PFSK-1 (cell line): ENCODE data around the gene FAM120C.

Experiments used
- FOXP2 ChIP-seq: optimal IDR thresholded peaks from 2 replicates; pipeline ENCODE3; 2011; ENCODE audit warnings: borderline replicate concordance, control low read depth, inconsistent platforms; ENCODE audit not compliant: insufficient read depth; ENCODE audit errors: extremely low read length, extremely low read depth
- POLR2AphosphoS5 ChIP-seq: IDR thresholded peaks from 2 replicates; pipeline ENCODE4 v1.6.1; 2012; ENCODE audit warnings: low read depth, mild to moderate bottlenecking, control low read depth, low read length, moderate library complexity
- REST ChIP-seq, 2 experiments: IDR thresholded peaks; 2 replicates each; pipeline versions ENCODE4 v1.6.1 to v1.8.0; 2011 to 2012; ENCODE audit warnings: low read depth in 2 of 2, low read length in 2 of 2, control low read depth in 1 of 2, inconsistent platforms in 1 of 2, mild to moderate bottlenecking in 1 of 2, moderate library complexity in 1 of 2; ENCODE audit not compliant: insufficient read depth in 1 of 2
- SIN3A ChIP-seq: IDR thresholded peaks from 2 replicates; pipeline ENCODE4 v1.6.1; 2012; ENCODE audit warnings: mild to moderate bottlenecking, low read length, moderate library complexity, borderline replicate concordance; ENCODE audit not compliant: insufficient read depth
- TAF1 ChIP-seq: IDR thresholded peaks from 2 replicates; pipeline ENCODE4 v1.6.1; 2012; ENCODE audit warnings: low read length, control low read depth, borderline replicate concordance; ENCODE audit not compliant: insufficient read depth

GRCh38 chrX:54116391-54116790, 66.7 kb downstream of the FAM120C start:
- TF ChIP-seq REST (IDR thresholded peaks at IDR 0.05; ENCODE audit: insufficient read depth in 1 of 2, low read depth in 2 of 2, low read length in 2 of 2) (no peak), POLR2AphosphoS5 (no peak), TAF1 (no peak), SIN3A (no peak), FOXP2 (no peak)
